Spinal cord (tissue), 10 donors: Measurements from ENCODE around the gene CHRNE. TPM values are rescaled to one million over a fixed set of nuclear protein-coding genes. Genes with fewer than 3 reads are reported as not detected.

Source experiments
- DNase-seq, 6 donors: peaks; one replicate each; pipeline versions ENCODE4 v3.0.0 to v3.0.0-alpha.2; 2013 to 2015; ENCODE audit warnings: low spot score in 6 of 6, low read depth in 4 of 6
- H3K27ac ChIP-seq: one replicate; pipeline ENCODE4 v1.5.1; 2013; ENCODE audit warnings: low read depth, low read length, control low read depth
- H3K27me3 ChIP-seq: one replicate; pipeline ENCODE4 v1.6.1; 2013; ENCODE audit warnings: low read length; ENCODE audit not compliant: control insufficient read depth, insufficient read depth
- H3K36me3 ChIP-seq: one replicate; pipeline ENCODE4 v1.6.1; 2013; ENCODE audit warnings: low read length; ENCODE audit not compliant: control insufficient read depth, insufficient read depth
- H3K4me1 ChIP-seq: one replicate; pipeline ENCODE4 v1.6.1; 2013; ENCODE audit warnings: low read length; ENCODE audit not compliant: control insufficient read depth, insufficient read depth
- H3K4me3 ChIP-seq: one replicate; pipeline ENCODE4 v1.5.1; 2013; ENCODE audit warnings: low read depth, low read length, control low read depth
- H3K9me3 ChIP-seq: one replicate; pipeline ENCODE4 v1.6.1; 2013; ENCODE audit warnings: low read length; ENCODE audit not compliant: control insufficient read depth, insufficient read depth
- WGBS: methylation state at CpG from one replicate; pipeline ENCODE4 v1.1.5; 2013; ENCODE audit warnings: missing lambda C conversion rate; ENCODE audit not compliant: insufficient coverage; 5-methylcytosine and 5-hydroxymethylcytosine counted together
- polyA plus RNA-seq, 2 donors: library from polyadenylated mRNA; unstranded; fragments of 120-200 nt; gene quantifications; one replicate each; pipeline ENCODE4 v1.2.1, GENCODE V29; 2013; ENCODE audit not compliant: insufficient read length in 2 of 2
- total RNA-seq, 2 donors: library from RNA; depleted of rRNA in 1 of 2; stranded (reverse); fragments of 120-200 nt in 1 of 2; fragments of >200 nt in 1 of 2; gene quantifications; one replicate each; pipeline versions ENCODE4 v1.2.3 to v1.2.4, GENCODE V29; 2013 to 2014
- donor health status: healthy.

The CHRNE gene
- total and polyA plus RNA-seq, 4 donors: 0.69 to 1.9 (median 1.1) TPM

DNA sequence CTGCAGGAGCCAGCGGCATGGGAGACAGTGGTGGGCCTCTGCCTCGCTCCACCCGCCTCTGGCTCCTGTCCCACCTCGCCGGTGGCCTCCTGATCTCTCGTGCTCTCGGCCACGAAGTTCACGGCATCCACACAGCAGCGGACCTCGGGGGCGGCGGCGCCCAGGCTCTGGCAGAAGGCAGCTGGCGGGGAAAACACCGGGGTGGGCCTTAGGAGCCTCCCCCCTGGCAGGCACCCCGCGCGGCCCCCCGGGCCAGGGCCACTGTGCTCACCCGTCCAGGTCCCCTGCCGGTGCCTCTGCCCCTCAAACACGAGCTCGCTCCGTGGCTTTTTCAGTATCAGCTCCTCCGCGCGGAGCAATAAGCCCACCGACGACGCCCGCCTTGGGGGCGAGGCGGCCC lies 4.0 kb downstream of the CHRNE start:
- H3K27me3 ChIP-seq: peaks cover 39% of the 10 kb centered on the region
- no peak for DNase-seq
- 21% methylated on average over 34 of the region's 34 CpGs for WGBS
- H3K4me3 ChIP-seq: no peak overlapping the region
- no peaks in the 10 kb centered on the region for H3K9me3 ChIP-seq
- H3K36me3 ChIP-seq: peaks cover 70% of the 10 kb centered on the region
- H3K27ac ChIP-seq: no peak overlapping the region
- H3K4me1 ChIP-seq: peaks cover 52% of the 10 kb centered on the region

- WGBS: 75% methylated on average over 3 of the region's 8 CpGs
- no peak overlapping the region for H3K27ac ChIP-seq
- H3K4me3 ChIP-seq: no peak overlapping the region
- peaks cover 52% of the 10 kb centered on the region for H3K4me1 ChIP-seq
- H3K36me3 ChIP-seq: peaks cover 76% of the 10 kb centered on the region
- peaks cover 39% of the 10 kb centered on the region for H3K27me3 ChIP-seq
- no peaks in the 10 kb centered on the region for H3K9me3 ChIP-seq
- no peak for DNase-seq
Observed at GRCh38 chr17:4898351-4898750, 4.5 kb downstream of the CHRNE start.

GRCh38 chr17:4897785-4898184 lies 5.1 kb downstream of the CHRNE start:
- WGBS: no CpG with 5 or more reads among the region's 5 CpGs
- peaks cover 82% of the 10 kb centered on the region for H3K36me3 ChIP-seq
- peaks cover 37% of the 10 kb centered on the region for H3K27me3 ChIP-seq
- no peak overlapping the region for H3K4me3 ChIP-seq
- H3K4me1 ChIP-seq: peaks cover 46% of the 10 kb centered on the region
- H3K9me3 ChIP-seq: no peaks in the 10 kb centered on the region
- no peak overlapping the region for H3K27ac ChIP-seq
- no peak for DNase-seq

- 79% methylated on average over 8 of the region's 10 CpGs for WGBS
Observed at GRCh38 chr17:4897198-4897687, 5.7 kb downstream of the CHRNE start.

DNA sequence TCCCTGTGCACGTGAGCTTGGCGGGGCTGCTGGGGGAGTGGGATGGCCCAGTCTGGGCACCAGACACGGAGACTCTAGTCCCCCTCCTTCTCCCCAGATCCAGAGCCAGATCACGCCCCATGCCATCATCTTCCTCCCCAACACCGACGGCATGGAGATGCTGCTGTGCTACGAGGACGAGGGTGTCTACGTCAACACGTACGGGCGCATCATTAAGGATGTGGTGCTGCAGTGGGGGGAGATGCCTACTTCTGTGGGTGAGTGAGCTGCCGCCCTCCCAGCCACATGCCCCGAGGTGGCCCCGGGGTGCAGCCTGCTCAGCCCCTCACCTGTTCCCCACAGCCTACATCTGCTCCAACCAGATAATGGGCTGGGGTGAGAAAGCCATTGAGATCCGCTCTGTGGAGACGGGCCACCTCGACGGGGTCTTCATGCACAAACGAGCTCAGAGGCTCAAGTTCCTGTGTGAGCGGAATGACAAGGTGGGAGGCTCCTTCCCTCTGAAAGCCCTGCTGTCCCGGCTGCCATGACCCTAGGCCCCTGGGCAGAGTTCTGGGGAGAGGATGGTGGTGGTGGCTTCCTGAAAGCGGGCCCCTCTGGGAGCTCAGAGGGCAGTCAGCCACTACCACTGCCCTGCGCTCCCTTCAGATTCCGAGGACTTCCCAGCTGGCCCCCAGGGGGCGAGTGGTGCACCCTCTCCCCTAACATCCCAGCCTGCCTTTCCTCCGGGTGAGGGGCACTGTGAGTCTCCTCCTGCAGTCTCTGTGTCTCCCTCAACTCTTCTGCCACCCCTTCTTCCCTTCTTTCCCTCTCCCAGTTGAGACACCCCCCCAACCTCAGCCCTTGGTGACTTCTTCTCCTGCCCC lies 6.3 kb downstream of the CHRNE start:
- WGBS: 85% methylated on average over 13 of the region's 27 CpGs
- Histone ChIP-seq H3K36me3 (peaks cover 90% of the 10 kb centered on the region), H3K4me3 (no peak overlapping the region), H3K27me3 (peaks cover 34% of the 10 kb centered on the region), H3K4me1 (peaks cover 34% of the 10 kb centered on the region), H3K27ac (no peak overlapping the region), H3K9me3 (no peaks in the 10 kb centered on the region)
- no peak for DNase-seq

More at GRCh38 chr17:4897198-4897687, 5.7 kb downstream of the CHRNE start:
- H3K36me3 ChIP-seq: peaks cover 87% of the 10 kb centered on the region
- no peak overlapping the region for H3K4me3 ChIP-seq
- no peak for DNase-seq
- peaks cover 37% of the 10 kb centered on the region for H3K27me3 ChIP-seq
- H3K4me1 ChIP-seq: peaks cover 41% of the 10 kb centered on the region
- H3K27ac ChIP-seq: no peak overlapping the region
- H3K9me3 ChIP-seq: no peaks in the 10 kb centered on the region

- no peak for DNase-seq
- Histone ChIP-seq H3K4me1 (peaks cover 26% of the 10 kb centered on the region), H3K36me3 (peaks cover 90% of the 10 kb centered on the region), H3K4me3 (no peak overlapping the region), H3K27me3 (peaks cover 26% of the 10 kb centered on the region), H3K27ac (no peak overlapping the region), H3K9me3 (no peaks in the 10 kb centered on the region)
- 66% methylated on average over 23 of the region's 27 CpGs for WGBS
Observed at GRCh38 chr17:4895657-4896331, 7.1 kb downstream of the CHRNE start.

- no peak overlapping the region for H3K4me3 ChIP-seq
- 92% methylated on average over 13 of the region's 13 CpGs for WGBS
- H3K36me3 ChIP-seq: peaks cover 93% of the 10 kb centered on the region
- H3K27ac ChIP-seq: no peak overlapping the region
- no peaks in the 10 kb centered on the region for H3K9me3 ChIP-seq
- peaks cover 20% of the 10 kb centered on the region for H3K4me1 ChIP-seq
- no peak for DNase-seq
- H3K27me3 ChIP-seq: peaks cover 19% of the 10 kb centered on the region
Observed at GRCh38 chr17:4895121-4895520, 7.8 kb downstream of the CHRNE start.

- Histone ChIP-seq H3K27ac (no peak overlapping the region), H3K27me3 (peaks cover 8% of the 10 kb centered on the region), H3K4me3 (no peak overlapping the region), H3K9me3 (no peaks in the 10 kb centered on the region), H3K4me1 (peaks cover 8% of the 10 kb centered on the region), H3K36me3 (peaks cover 99% of the 10 kb centered on the region)
- DNase-seq: no peak
- 86% methylated on average over 28 of the region's 31 CpGs for WGBS
Observed at GRCh38 chr17:4893721-4894560, 9.0 kb downstream of the CHRNE start.

DNA sequence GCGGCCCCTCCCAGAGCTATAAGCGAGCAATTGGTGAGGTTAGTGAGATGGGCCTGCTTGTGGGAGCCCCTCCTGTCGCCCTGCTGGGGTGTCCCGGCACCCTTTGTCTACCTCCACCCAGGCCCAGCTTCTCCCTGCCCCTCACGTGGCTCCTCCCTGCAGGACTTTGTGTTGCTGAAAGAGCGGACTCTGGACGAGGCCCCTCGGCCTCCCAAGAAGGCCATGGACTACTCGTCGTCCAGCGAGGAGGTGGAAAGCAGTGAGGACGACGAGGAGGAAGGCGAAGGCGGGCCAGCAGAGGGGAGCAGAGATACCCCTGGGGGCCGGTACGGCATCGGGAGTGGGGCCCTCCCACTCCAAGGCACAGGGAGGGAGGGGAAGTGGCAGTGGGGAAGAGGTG lies 9.6 kb downstream of the CHRNE start:
- WGBS: 81% methylated on average over 16 of the region's 18 CpGs
- Histone ChIP-seq H3K9me3 (no peaks in the 10 kb centered on the region), H3K27me3 (peaks cover 1% of the 10 kb centered on the region), H3K27ac (no peak overlapping the region), H3K36me3 (peaks cover 94% of the 10 kb centered on the region), H3K4me1 (peaks cover 2% of the 10 kb centered on the region), H3K4me3 (no peak overlapping the region)
- DNase-seq: no peak
